ENCODE results near the gene CD200R1L. TPM values are rescaled to one million over a fixed set of nuclear protein-coding genes. Genes with fewer than 3 reads are reported as not detected.

The CD200R1L gene
- total and polyA plus RNA-seq, 2 experiments from 2014 or later = not detected

GRCh38 chr3:112777811-112778210 is 68.9 kb downstream of the CD200R1L start:
- Histone ChIP-seq H3K4me3 (no peak overlapping the region), H3K27me3 (ENCODE audit: insufficient read depth) (no peaks in the 10 kb centered on the region), H3F3A (replicated peaks; ENCODE audit: low read depth) (no peaks in the 10 kb centered on the region), H3K27ac (ENCODE audit: low read depth) (no peak overlapping the region), H4K20me1 (replicated peaks; ENCODE audit: insufficient read depth) (no peaks in the 10 kb centered on the region), H2AFZ (no peak overlapping the region), H3K4me1 (ENCODE audit: insufficient read depth) (no peaks in the 10 kb centered on the region), H3K9me2 (ENCODE audit: insufficient read depth) (peaks cover 8% of the 10 kb centered on the region; the same call in 1 of the 2 replicates), H3K79me2 (replicated peaks; ENCODE audit: insufficient read depth) (no peaks in the 10 kb centered on the region), H3K36me3 (ENCODE audit: insufficient read depth) (no peaks in the 10 kb centered on the region), H3K4me2 (no peak overlapping the region)
- Mint-ChIP-seq H3K4me3 (no peak overlapping the region), H3K9me3 (no peaks in the 10 kb centered on the region), H3K27me3 (ENCODE audit: insufficient read depth, low read depth, poor library complexity) (no peaks in the 10 kb centered on the region), H3K27ac (no peak overlapping the region), H3K36me3 (ENCODE audit: low read depth) (no peaks in the 10 kb centered on the region), H3K4me1 (no peaks in the 10 kb centered on the region)
- ATAC-seq (no peak), DNase-seq (ENCODE audit: low spot score) (no peak)
- no peak for TF ChIP-seq EZH2phosphoT487 (IDR thresholded peaks at IDR 0.05; ENCODE audit: unreplicated experiment)
- no peak for TF ChIP-seq NANOG (IDR thresholded peaks at IDR 0.05; ENCODE audit: borderline replicate concordance)
- TF ChIP-seq POLR2AphosphoS5 (IDR thresholded peaks at IDR 0.05; ENCODE audit: low read depth) = no peak
- no peak for TF ChIP-seq ZNF331 (CRISPR knock-in tag; IDR thresholded peaks at IDR 0.05; ENCODE audit: low read depth)
- TF ChIP-seq CREB1 (CRISPR knock-in tag; IDR thresholded peaks at IDR 0.05; ENCODE audit: low read depth) = no peak
- TF ChIP-seq CTCF (conservative IDR thresholded peaks at IDR 0.05; ENCODE audit: low read depth in 2 of 2) = no peak
- no peak for TF ChIP-seq EZH2 (IDR thresholded peaks at IDR 0.05; ENCODE audit: low read depth, unreplicated experiment)
- TF ChIP-seq STAT1 (IDR thresholded peaks at IDR 0.05; ENCODE audit: unreplicated experiment) = no peak
- TF ChIP-seq ETS1 (IDR thresholded peaks at IDR 0.05) = no peak
- no peak for TF ChIP-seq REST (IDR thresholded peaks at IDR 0.05; ENCODE audit: unreplicated experiment)
- TF ChIP-seq ZNF462 (CRISPR knock-in tag; IDR thresholded peaks at IDR 0.05) = no peak
- TF ChIP-seq ZNF114 (CRISPR knock-in tag; IDR thresholded peaks at IDR 0.05) = no peak
- no peak for TF ChIP-seq JUNB (IDR thresholded peaks at IDR 0.05; ENCODE audit: unreplicated experiment)
